H1 (cell line): ENCODE measurements around the gene DEXI. TPM values are rescaled to one million over a fixed set of nuclear protein-coding genes. Genes with fewer than 3 reads are reported as not detected.

Experiments used
- CTCF ChIA-PET: fragments of 300-600 bp; sonication (Branson Sonifier 250); formaldehyde crosslinking; loops from one replicate; lab custom pipeline; 2021; ENCODE audit not compliant: partially characterized antibody; lab: Charles Lee
- POLR2A ChIA-PET: fragments of 300-600 bp; sonication (Branson Sonifier 250); formaldehyde crosslinking; loops from one replicate; lab custom pipeline; 2021; ENCODE audit warnings: inconsistent platforms; ENCODE audit not compliant: partially characterized antibody; lab: Charles Lee
- DNase-seq, 2 experiments: peaks; one replicate each; pipeline versions ENCODE4 v3.0.0 to v3.0.0-alpha.2; 2010 to 2022; ENCODE audit warnings: low spot score in 2 of 2, low read depth in 1 of 2, mixed read lengths in 1 of 2
- FAIRE-seq: peaks from 2 replicates; lab custom pipeline; 2011; peaks lifted over from hg19 to GRCh38; lab: Jason Lieb, UNC
- H2AFZ ChIP-seq: 2 replicates; pipeline ENCODE4 v1.8.1; 2012; ENCODE audit warnings: low read length, inconsistent platforms
- H2AK5ac ChIP-seq: 2 replicates; pipeline ENCODE4 v1.6.1; 2013; ENCODE audit warnings: low read depth, low read length
- H2BK120ac ChIP-seq: replicated peaks from 2 replicates; pipeline ENCODE3; 2013; ENCODE audit warnings: low read depth, low read length, inconsistent platforms
- H2BK12ac ChIP-seq: 2 replicates; pipeline ENCODE4 v1.6.1; 2013; ENCODE audit warnings: low read depth, low read length
- H2BK15ac ChIP-seq: 2 replicates; pipeline ENCODE4 v1.6.1; 2013; ENCODE audit warnings: low read length
- H2BK20ac ChIP-seq: 2 replicates; pipeline ENCODE4 v1.6.1; 2013; ENCODE audit warnings: low read length
- H2BK5ac ChIP-seq: 2 replicates; pipeline ENCODE4 v1.6.1; 2013; ENCODE audit warnings: low read depth, low read length
- H3K14ac ChIP-seq: 2 replicates; pipeline ENCODE4 v1.6.1; 2013; ENCODE audit warnings: inconsistent platforms; ENCODE audit not compliant: insufficient read length
- H3K18ac ChIP-seq: 2 replicates; pipeline ENCODE4 v1.6.1; 2013; ENCODE audit warnings: low read length; ENCODE audit errors: extremely low read depth
- H3K23ac ChIP-seq: 2 replicates; pipeline ENCODE4 v1.6.1; 2013; ENCODE audit warnings: inconsistent platforms; ENCODE audit not compliant: insufficient read length
- H3K23me2 ChIP-seq: 2 replicates; pipeline ENCODE4 v1.6.1; 2013; ENCODE audit warnings: low read depth, low read length
- H3K27ac ChIP-seq: 2 replicates; pipeline ENCODE4 v1.6.1; 2011; ENCODE audit warnings: low read depth, low read length, inconsistent platforms
- H3K27me3 ChIP-seq, 4 experiments: replicated peaks in 1 of 4; 1 replicate in 1 of 4; 2 replicates in 3 of 4; pipeline versions ENCODE4 v1.6.1 to v1.8.1; 2011 to 2013; ENCODE audit warnings: low read length in 3 of 4, mild to moderate bottlenecking in 3 of 4, inconsistent platforms in 2 of 4, mixed read lengths in 2 of 4, moderate library complexity in 1 of 4; ENCODE audit not compliant: control insufficient read depth in 3 of 4, insufficient read depth in 3 of 4; ENCODE audit errors: extremely low read depth in 1 of 4
- H3K36me3 ChIP-seq, 4 experiments: 2 replicates each; pipeline versions ENCODE4 v1.6.1 to v1.8.1; 2011 to 2013; ENCODE audit warnings: mild to moderate bottlenecking in 4 of 4, low read length in 3 of 4, moderate library complexity in 2 of 4, control low read depth in 1 of 4, inconsistent platforms in 1 of 4; ENCODE audit not compliant: insufficient read depth in 4 of 4, control insufficient read depth in 2 of 4
- H3K4ac ChIP-seq: replicated peaks from 2 replicates; pipeline ENCODE3; 2013; ENCODE audit warnings: low read length, low read depth, mixed read lengths, inconsistent platforms; ENCODE audit not compliant: insufficient read length
- H3K4me1 ChIP-seq, 4 experiments: replicated peaks in 1 of 4; 1 replicate in 1 of 4; 2 replicates in 3 of 4; pipeline versions ENCODE4 v1.6.1 to v1.8.1; 2011 to 2013; ENCODE audit warnings: low read length in 3 of 4, inconsistent platforms in 2 of 4, mixed read lengths in 1 of 4; ENCODE audit not compliant: insufficient read depth in 4 of 4, control insufficient read depth in 3 of 4
- H3K4me2 ChIP-seq, 2 experiments: 2 replicates each; pipeline versions ENCODE4 v1.6.1 to v1.8.1; 2011 to 2013; ENCODE audit warnings: low read depth in 2 of 2, low read length in 2 of 2, control low read depth in 1 of 2, inconsistent platforms in 1 of 2, mild to moderate bottlenecking in 1 of 2; ENCODE audit not compliant: insufficient read depth in 1 of 2
- H3K4me3 ChIP-seq, 4 experiments: fragments of 200-600, 300-600 bp in 1 of 4; sonication (generic), shearing (Covaris generic), sonication (Bioruptor Twin) in 1 of 4; 2 replicates each; pipeline versions ENCODE4 v1.5.1 to v1.8.1; 2011 to 2016; ENCODE audit warnings: low read length in 4 of 4, low read depth in 3 of 4, control low read depth in 2 of 4, inconsistent platforms in 2 of 4, mild to moderate bottlenecking in 2 of 4, mixed read lengths in 1 of 4, moderate library complexity in 1 of 4; ENCODE audit not compliant: insufficient read depth in 2 of 4; ENCODE audit errors: extremely low read depth in 1 of 4
- H3K56ac ChIP-seq: replicated peaks from 2 replicates; pipeline ENCODE3; 2013; ENCODE audit warnings: low read depth, mild to moderate bottlenecking, mixed read lengths, low read length, inconsistent platforms; ENCODE audit not compliant: insufficient read length
- H3K79me1 ChIP-seq: 2 replicates; pipeline ENCODE4 v1.6.1; 2013; ENCODE audit warnings: low read depth, low read length, control low read depth
- H3K79me2 ChIP-seq, 2 experiments: 2 replicates each; pipeline versions ENCODE4 v1.6.1 to v1.8.1; 2012 to 2013; ENCODE audit warnings: low read length in 2 of 2, mild to moderate bottlenecking in 2 of 2, inconsistent platforms in 1 of 2; ENCODE audit not compliant: insufficient read depth in 2 of 2, control insufficient read depth in 1 of 2
- H3K9ac ChIP-seq, 4 experiments: replicated peaks in 1 of 4; 1 replicate in 1 of 4; 2 replicates in 3 of 4; pipeline versions ENCODE4 v1.6.1 to v1.8.1; 2011 to 2013; ENCODE audit warnings: low read depth in 3 of 4, low read length in 3 of 4, control low read depth in 2 of 4, mild to moderate bottlenecking in 2 of 4, moderate library complexity in 2 of 4, inconsistent platforms in 1 of 4; ENCODE audit errors: extremely low read depth in 1 of 4
- H3K9me3 ChIP-seq, 2 experiments: 2 replicates each; pipeline versions ENCODE4 v1.6.1 to v1.8.1; 2012 to 2013; ENCODE audit warnings: mild to moderate bottlenecking in 2 of 2, moderate library complexity in 2 of 2, control low read depth in 1 of 2, inconsistent platforms in 1 of 2, low read depth in 1 of 2, low read length in 1 of 2, mixed read lengths in 1 of 2; ENCODE audit not compliant: insufficient read depth in 2 of 2
- H4K20me1 ChIP-seq, 2 experiments: replicated peaks in 1 of 2; 2 replicates each; pipeline versions ENCODE3 to v1.8.1; 2011 to 2013; ENCODE audit warnings: inconsistent platforms in 2 of 2, low read length in 2 of 2, mild to moderate bottlenecking in 1 of 2; ENCODE audit not compliant: insufficient read depth in 2 of 2, control insufficient read depth in 1 of 2
- H4K5ac ChIP-seq: 2 replicates; pipeline ENCODE4 v1.6.1; 2013; ENCODE audit warnings: low read length, low read depth, mixed read lengths, inconsistent platforms; ENCODE audit not compliant: insufficient read length
- H4K8ac ChIP-seq: 2 replicates; pipeline ENCODE4 v1.8.0; 2013; ENCODE audit warnings: mild to moderate bottlenecking, moderate library complexity, low read length, inconsistent platforms; ENCODE audit not compliant: insufficient read depth; ENCODE audit errors: extremely low read depth
- H4K91ac ChIP-seq: replicated peaks from 2 replicates; pipeline ENCODE3; 2013; ENCODE audit warnings: low read length, mixed read lengths, inconsistent platforms; ENCODE audit not compliant: insufficient read length
- CTBP2 ChIP-seq: IDR thresholded peaks from 2 replicates; pipeline ENCODE4 v1.7.0; 2011; ENCODE audit warnings: borderline replicate concordance, mild to moderate bottlenecking, moderate library complexity, mixed read lengths, low read length; ENCODE audit not compliant: insufficient read depth, insufficient read length
- HDAC2 ChIP-seq, 2 experiments: fragments of 300-600 bp in 1 of 2; sonication (generic) in 1 of 2; IDR thresholded peaks; 2 replicates each; pipeline ENCODE4 v1.6.1; 2011 to 2012; ENCODE audit warnings: low read depth in 2 of 2, low read length in 2 of 2, mild to moderate bottlenecking in 2 of 2, moderate library complexity in 2 of 2, borderline replicate concordance in 1 of 2, inconsistent platforms in 1 of 2
- KDM4A ChIP-seq: IDR thresholded peaks from one replicate; pipeline ENCODE4 v1.7.1; 2012; ENCODE audit warnings: low read depth, mild to moderate bottlenecking, moderate library complexity, low read length, inconsistent platforms; ENCODE audit not compliant: severe bottlenecking
- PHF8 ChIP-seq: fragments of 200-600 bp; sonication (generic); conservative IDR thresholded peaks from 2 replicates; pipeline ENCODE4 v1.7.1; 2012; ENCODE audit warnings: low read depth, mild to moderate bottlenecking, inconsistent platforms, low read length, moderate library complexity
- POLR2A ChIP-seq, 2 experiments: IDR thresholded peaks; 1 replicate in 1 of 2; 2 replicates in 1 of 2; pipeline ENCODE4 v1.6.1; 2011; ENCODE audit warnings: low read depth in 2 of 2, low read length in 2 of 2, mild to moderate bottlenecking in 2 of 2; ENCODE audit errors: control extremely low read depth in 1 of 2
- RFX5 ChIP-seq: IDR thresholded peaks from 2 replicates; pipeline ENCODE4 v1.6.1; 2011; ENCODE audit warnings: low read depth, low read length, improper control_type of control experiment, borderline replicate concordance
- SAP30 ChIP-seq: fragments of 300-600 bp; sonication (generic); IDR thresholded peaks from 2 replicates; pipeline ENCODE4 v1.7.1; 2012; ENCODE audit warnings: low read length, moderate library complexity, mild to moderate bottlenecking, inconsistent platforms; ENCODE audit not compliant: insufficient read depth, insufficient replicate concordance
- SUZ12 ChIP-seq: fragments of 200-600 bp; sonication (generic); IDR thresholded peaks from 2 replicates; pipeline ENCODE4 v1.6.1; 2012; ENCODE audit warnings: mild to moderate bottlenecking, inconsistent platforms, low read length, moderate library complexity, mixed read lengths
- TBP ChIP-seq: IDR thresholded peaks from 2 replicates; pipeline ENCODE4 v1.6.1; 2011; ENCODE audit warnings: low read depth, low read length, improper control_type of control experiment
- TCF12 ChIP-seq: IDR thresholded peaks from 2 replicates; pipeline ENCODE4 v1.6.1; 2011; ENCODE audit warnings: low read depth, mild to moderate bottlenecking, low read length
- USF2 ChIP-seq: IDR thresholded peaks from 2 replicates; pipeline ENCODE4 v1.6.1; 2011; ENCODE audit warnings: low read length, improper control_type of control experiment
- YY1 ChIP-seq: IDR thresholded peaks from 2 replicates; pipeline ENCODE4 v1.6.1; 2011; ENCODE audit warnings: low read depth, mild to moderate bottlenecking, low read length
- WGBS, 2 experiments: shearing (Covaris generic) in 1 of 2; methylation state at CpG; one replicate each; pipeline versions ENCODE4 v1.1.6 to v1.1.7; 2013 to 2015; ENCODE audit warnings: low lambda C conversion rate in 2 of 2, mixed read lengths in 2 of 2, inconsistent platforms in 1 of 2, low coverage in 1 of 2, missing lambda C conversion rate in 1 of 2; ENCODE audit not compliant: insufficient replicate concordance in 2 of 2, insufficient coverage in 1 of 2, insufficient read length in 1 of 2; ENCODE audit errors: extremely low coverage in 1 of 2, missing lambda C conversion rate in 1 of 2; 5-methylcytosine and 5-hydroxymethylcytosine counted together
- polyA plus RNA-seq, 7 experiments: library from polyadenylated mRNA; depleted of rRNA in 3 of 7; stranded (reverse) in 5 of 7; unstranded in 2 of 7; fragments of >200 nt in 5 of 7; fragments of 200-250 nt in 2 of 7; gene quantifications; 1 replicate in 5 of 7; 2 replicates in 1 of 7; 4 replicates in 1 of 7; pipeline versions ENCODE4 v1.2.1 to v1.2.3, GENCODE V29; 2011 to 2013; ENCODE audit warnings: missing spikeins in 2 of 7, mixed read lengths in 2 of 7
- total RNA-seq: library from RNA; stranded (reverse); fragmentation: NEBNext Ultra II Directional; extraction: Animal tissue kit (Norgen Biotek cat#: 25700); gene quantifications from 2 replicates; pipeline ENCODE4 v1.2.1, GENCODE V29; 2021

The DEXI gene
- total and polyA plus RNA-seq, 2 of the 8 experiments (the other 6 are each of a cell fraction or from before 2014, with no cell fraction given), result 39.5 to 47.3 TPM

DNA sequence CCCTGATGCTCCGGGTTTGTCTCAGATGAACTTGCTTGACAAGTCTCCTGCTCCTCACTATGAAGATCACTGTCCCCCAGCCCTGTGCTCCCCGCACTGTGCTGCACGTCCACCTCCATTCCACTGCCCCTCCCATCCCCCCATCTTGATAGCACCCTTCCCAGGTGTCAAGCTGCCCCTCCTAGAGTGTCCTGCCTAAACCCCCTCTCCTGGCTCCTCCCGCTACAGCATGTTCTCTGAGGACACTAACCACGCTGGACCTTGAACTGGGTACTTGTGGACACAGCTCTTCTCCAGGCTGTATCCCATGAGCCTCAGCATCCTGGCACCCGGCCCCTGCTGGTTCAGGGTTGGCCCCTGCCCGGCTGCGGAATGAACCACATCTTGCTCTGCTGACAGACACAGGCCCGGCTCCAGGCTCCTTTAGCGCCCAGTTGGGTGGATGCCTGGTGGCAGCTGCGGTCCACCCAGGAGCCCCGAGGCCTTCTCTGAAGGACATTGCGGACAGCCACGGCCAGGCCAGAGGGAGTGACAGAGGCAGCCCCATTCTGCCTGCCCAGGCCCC, 18.5 kb downstream of the DEXI start:
- no peaks in the 10 kb centered on the region for H3K27me3 ChIP-seq
- no peak overlapping the region for H3K4me2 ChIP-seq
- no peak overlapping the region for H2AK5ac ChIP-seq
- H3K36me3 ChIP-seq, result peaks cover 2 to 8% (median 5%) of the 10 kb centered on the region in 4 experiments; a peak in 5 of 8 replicates
- H3K4me1 ChIP-seq, result peaks cover 0 to 3% (median 0%) of the 10 kb centered on the region in 4 experiments; a peak in 1 of 7 replicates
- ChIA-PET CTCF (interaction anchor here (1.3 to 8.1 kb wide), 3 partner anchors 14 to 48 kb away, joined by 4 to 82 read pairs (median 5); no protein-coding TSS in a partner anchor), POLR2A (no interaction called here)
- no peak overlapping the region for H2BK12ac ChIP-seq
- no peak overlapping the region for H3K14ac ChIP-seq
- no peak overlapping the region for H2AFZ ChIP-seq
- H4K91ac ChIP-seq, result no peak overlapping the region
- H3K4ac ChIP-seq, result no peak overlapping the region
- H3K23ac ChIP-seq, result no peak overlapping the region
- no peaks in the 10 kb centered on the region for H3K79me1 ChIP-seq
- H3K79me2 ChIP-seq, result no peaks in the 10 kb centered on the region
- no peaks in the 10 kb centered on the region for H3K9me3 ChIP-seq
- H4K8ac ChIP-seq, result no peak overlapping the region
- H4K5ac ChIP-seq, result no peak overlapping the region
- H3K23me2 ChIP-seq, result no peaks in the 10 kb centered on the region
- no peak overlapping the region for H2BK20ac ChIP-seq
- H2BK120ac ChIP-seq, result no peak overlapping the region
- H3K4me3 ChIP-seq, result no peak overlapping the region
- 92% methylated on average over 14 of the region's 14 CpGs; no CpG with 5 or more reads in 1 of the 2 experiments for WGBS, 2 experiments
- H3K18ac ChIP-seq, result no peak overlapping the region
- H3K56ac ChIP-seq, result no peak overlapping the region
- no peak overlapping the region for H2BK5ac ChIP-seq
- FAIRE-seq, result no peak
- H4K20me1 ChIP-seq, result peaks cover 0 to 5% of the 10 kb centered on the region in 2 experiments
- no peak for DNase-seq
- H2BK15ac ChIP-seq, result no peak overlapping the region
- no peak overlapping the region for H3K9ac ChIP-seq
- no peak overlapping the region for H3K27ac ChIP-seq
- no peak for TF ChIP-seq PHF8
- no peak for TF ChIP-seq POLR2A (IDR thresholded peaks at IDR 0.05; ENCODE audit: control extremely low read depth in 1 of 2, low read depth in 2 of 2, low read length in 2 of 2)
- TF ChIP-seq CTBP2, result no peak
- no peak for TF ChIP-seq YY1
- no peak for TF ChIP-seq USF2
- no peak for TF ChIP-seq SAP30
- TF ChIP-seq RFX5, result no peak
- no peak for TF ChIP-seq HDAC2 (IDR thresholded peaks at IDR 0.05; ENCODE audit: borderline replicate concordance in 1 of 2, low read depth in 2 of 2, low read length in 2 of 2)
- no peak for TF ChIP-seq SUZ12
- TF ChIP-seq KDM4A, result no peak
- TF ChIP-seq TCF12, result no peak
- TF ChIP-seq TBP, result no peak
